ENCODE results near the gene PMM1.
"Not testable (repeated sequence)": the region's sequence is repeated elsewhere in the genome, so short reads cannot be mapped to it uniquely, and the experiment has no call there.

PMM1 gene

DNA sequence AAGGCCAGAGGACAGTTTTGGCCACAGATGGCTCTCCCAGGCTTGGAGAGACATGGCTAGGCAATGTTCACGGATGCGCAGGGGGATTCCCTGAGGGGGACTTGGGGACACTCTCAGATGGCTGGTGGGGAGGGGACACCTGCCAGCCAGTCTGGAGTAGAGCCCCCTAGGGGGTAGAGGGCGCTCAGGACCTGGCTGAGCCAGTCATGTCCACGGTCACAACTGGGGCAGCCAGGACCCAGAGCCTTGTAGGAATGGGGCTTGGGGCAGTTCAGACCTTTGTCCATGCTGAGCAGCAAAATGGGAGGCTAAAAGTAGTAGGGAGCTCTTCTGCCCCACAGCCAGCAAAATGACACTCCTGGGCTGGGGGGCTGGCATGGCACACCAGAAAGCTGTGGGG, 27.2 kb downstream of the PMM1 start:
- no peak for DNase-seq

DNA sequence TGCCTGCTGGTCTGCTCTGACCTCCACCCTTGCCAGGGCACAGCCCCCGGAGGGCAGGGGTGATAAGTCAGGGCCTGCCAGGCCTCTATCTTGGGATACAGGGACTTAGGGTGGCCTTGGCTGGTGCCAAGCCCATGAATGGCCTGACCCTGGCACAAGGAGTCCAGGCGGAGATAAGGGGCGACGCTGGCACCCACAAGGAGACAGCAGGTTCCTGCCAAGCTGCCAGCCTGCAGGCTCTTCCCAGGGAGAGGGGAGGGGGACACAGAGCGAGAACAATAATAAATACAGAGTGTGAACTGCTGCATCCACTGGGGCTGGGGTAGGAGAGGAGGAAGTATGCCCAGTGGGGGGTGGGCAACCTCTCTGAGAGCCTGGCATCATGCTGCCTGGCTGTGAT, 27.9 kb downstream of the PMM1 start:
- DNase-seq, result no peak

DNA sequence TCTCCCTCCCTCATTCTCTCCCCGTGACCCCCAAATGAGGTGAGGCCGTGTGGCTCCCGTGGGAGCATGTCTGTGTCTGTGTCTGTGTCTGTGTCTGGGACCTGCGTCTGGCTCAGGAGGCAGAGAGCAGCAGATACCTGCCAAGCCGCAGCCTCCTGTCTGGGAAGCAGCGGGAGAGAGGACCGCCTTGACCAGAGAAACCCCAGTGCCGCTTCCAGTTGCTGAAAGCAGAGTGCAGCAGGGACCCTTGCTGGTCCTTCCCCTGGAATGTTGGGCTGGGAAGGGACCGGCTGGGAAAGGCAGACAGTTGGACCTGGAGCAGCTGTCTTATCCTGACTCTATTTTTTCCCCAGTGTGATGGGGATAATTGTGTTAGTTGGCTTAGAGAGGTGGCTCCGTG, 28.3 kb downstream of the PMM1 start:
- DNase-seq, result no peak

DNA sequence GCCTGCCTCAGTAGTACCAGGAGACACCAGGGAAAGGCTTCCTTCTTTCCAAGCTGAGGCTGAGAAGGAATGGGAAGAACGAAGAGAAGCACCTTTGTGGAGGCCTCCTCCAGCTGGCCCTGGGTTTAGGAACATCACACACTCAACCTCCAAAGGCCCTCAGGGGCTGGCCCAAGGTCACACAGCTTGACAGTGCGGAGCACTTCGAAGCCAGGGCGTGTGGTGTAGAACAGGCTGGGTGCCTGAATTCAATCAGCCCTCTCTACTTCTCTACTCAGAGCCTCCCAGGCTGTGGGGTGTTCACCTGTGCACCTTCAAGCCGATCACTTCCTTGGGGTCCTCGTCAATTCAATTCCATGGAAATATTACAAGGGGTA, 29.6 kb downstream of the PMM1 start:
- no peak for DNase-seq

DNA sequence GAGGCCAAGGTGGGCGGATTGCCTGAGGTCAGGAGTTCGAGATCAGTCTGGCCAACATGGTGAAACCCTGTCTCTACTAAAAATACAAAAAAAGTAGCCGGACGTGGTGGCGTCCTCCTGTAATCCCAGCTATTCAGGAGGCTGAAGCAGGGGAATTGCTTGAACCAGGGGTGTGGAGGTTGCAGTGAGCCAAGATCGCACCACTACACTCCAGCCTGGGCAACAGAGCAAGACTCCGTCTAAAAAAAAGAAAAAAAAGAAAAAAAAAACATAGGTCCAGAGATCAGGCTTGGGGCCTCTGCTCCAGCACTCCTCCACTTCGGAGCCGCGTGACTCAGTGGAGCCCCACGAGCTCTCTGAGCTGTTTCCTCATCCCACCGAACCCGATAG, 31.4 kb downstream of the PMM1 start:
- DNase-seq, result not testable (repeated sequence)

DNA sequence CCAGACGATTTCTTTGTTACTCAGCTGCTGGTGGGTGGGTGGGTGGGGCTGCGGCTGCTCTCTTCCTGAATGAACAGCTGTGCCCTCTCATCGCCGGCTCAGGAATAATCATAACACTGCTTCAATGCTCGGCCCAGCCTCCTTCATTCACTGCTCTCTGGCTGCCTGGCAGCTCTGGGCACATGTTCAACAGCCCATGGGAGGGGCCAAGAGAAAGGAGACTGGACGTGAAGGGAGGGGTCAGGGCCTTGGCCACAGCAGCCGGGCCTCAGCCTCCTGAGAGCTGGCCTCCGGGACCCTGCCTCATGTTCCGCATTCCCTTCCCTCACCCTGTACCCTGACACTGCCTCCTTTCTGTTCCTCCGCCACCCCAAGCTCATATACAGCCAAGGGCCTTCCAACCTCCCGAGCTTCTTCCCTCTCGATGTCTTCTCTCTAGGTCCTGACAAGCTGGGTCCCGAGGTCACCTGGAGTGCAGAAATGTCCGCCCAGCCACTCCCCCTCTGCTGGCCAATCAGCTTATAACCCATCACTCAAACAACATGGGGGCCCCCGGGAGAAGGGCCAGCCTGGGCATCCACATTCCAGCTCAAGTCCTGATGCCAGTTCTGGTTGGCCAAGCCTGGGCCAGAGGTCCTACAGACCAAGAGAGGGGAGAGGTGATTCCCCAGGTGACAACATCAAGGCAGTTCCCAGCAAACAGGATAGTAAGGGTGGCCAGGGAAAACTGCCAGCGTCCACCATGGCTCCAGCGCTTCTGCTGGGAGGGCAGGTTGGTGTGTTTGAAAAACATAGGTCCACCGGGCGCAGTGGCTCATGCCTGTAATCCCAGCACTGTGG, 32.0 kb downstream of the PMM1 start:
- DNase-seq, result no peak

DNA sequence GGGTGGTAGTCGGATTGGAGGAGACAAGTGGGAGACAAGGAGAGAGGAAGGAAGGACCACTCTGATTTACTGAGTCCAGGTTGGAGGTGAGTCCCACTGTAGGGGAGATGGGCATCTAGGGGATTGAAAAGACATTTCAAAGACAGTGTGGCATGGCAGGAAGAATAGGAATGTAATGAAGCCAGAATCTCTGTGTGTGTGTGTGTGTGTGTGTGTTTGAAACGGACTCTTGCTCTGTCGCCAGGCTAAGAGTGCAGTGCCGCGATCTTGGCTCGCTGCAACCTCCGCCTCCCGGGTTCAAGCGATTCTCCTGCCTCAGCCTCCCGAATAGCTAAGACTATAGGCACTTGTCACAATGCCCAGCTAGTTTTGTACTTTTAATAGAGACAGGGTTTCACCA, 33.1 kb downstream of the PMM1 start:
- no peak for DNase-seq

DNA sequence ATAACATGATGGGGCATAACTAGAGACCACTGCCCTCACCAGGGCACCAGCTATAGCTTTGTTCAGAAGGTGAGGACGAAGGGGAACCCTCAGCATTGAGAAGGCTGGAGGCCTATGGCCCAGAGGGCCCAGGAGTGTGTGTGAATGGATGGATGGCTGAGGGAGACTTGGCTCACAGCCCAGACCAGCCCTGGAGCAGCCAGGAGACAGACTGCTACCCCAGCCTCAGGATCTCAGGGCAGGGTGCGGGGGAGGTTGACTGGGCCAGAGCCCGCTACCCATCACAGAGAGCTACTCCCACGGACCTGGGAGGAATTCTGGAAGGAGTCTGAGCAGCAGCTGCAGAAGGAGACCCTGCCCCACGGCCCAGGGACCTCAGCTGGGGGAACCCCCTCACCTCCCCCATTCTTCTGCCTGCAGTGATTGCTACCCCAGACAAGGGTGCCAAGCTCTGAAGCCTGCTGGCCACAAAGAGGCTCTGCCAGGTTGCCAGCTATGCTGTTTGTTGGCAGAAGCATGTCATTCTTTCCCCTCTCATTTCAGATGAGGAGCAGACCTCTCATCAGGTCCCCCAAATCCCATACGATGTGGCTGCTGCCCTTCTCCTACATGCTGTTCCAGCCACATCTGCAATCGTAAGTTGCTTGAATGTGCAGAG, 34.2 kb downstream of the PMM1 start:
- DNase-seq, result no peak

DNA sequence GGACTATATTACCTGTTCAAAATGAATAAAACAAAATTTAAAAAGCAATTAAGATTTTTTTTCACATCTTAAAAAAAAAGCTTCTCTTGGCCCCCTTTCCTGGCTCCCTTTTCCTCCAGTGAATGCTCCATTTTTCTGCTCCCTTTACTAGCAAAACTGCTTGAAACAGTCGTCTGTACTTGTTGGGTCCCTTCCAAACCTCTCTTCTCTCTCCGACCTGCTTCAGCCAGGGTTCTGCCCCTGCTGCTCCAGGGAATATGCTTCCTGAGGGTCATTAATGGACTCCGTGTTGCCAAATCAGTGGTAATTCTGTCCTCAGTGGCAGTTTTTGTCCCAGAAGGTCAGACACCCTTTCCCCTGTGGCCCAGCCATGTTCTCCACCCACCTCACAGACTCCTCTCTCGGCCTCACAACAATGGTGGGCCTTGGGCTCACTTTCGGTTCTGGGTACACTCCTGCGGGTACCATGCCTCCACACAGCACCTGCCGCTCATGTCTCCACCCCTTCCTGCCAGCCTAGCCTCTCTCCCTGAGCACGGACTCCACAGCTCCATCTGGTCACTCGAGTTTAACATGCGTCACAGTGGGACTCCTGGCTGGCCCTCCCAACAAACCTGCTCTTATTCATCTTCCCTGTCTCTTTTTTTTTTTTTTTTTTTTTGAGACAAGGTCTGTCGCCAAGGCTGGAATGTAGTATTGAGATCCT, 37.6 kb downstream of the PMM1 start:
- DNase-seq, result no peak

DNA sequence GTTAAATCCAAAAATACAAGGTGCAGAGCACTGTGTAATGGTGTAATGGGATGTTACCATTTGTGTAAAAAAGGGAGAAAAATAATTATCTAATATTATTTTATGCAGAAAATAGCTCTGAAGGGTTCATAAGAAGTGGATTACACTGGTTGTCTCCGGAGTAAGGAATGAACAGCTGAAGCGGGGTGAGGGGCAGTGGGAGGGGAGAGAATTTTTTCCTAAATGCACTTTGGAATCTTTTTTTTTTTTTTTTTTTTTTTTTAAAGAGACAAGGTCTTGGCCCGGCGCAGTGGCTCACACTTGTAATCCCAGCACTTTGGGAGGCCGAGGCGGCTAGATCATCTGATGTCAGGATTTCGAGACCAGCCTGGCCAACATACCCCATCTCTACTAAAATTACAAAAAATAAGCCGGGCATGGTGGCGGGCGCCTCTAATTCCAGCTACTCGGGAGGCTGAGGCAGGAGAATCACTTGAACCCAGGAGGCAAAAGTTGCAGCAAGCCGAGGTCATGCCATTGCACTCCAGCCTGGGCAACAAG, 38.6 kb downstream of the PMM1 start:
- no peak for DNase-seq

DNA sequence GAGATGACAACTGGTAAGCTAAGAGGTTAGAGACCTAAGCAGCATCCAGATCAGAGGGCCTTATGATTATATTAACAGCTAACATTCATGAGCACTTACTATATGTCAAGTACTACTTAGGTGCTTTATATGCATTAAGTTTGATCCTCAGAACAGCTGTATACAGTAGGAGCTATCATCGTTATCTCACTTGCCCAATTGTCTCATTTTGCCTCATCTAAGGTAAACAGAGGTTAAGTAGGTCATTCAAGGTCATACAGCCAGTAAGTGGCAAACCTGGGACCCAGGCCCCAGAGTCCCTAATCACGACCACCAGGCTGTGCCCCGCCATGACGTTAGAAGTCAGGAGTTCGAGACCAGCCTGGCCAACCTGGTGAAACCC, 40.8 kb downstream of the PMM1 start:
- no peak for DNase-seq

DNA sequence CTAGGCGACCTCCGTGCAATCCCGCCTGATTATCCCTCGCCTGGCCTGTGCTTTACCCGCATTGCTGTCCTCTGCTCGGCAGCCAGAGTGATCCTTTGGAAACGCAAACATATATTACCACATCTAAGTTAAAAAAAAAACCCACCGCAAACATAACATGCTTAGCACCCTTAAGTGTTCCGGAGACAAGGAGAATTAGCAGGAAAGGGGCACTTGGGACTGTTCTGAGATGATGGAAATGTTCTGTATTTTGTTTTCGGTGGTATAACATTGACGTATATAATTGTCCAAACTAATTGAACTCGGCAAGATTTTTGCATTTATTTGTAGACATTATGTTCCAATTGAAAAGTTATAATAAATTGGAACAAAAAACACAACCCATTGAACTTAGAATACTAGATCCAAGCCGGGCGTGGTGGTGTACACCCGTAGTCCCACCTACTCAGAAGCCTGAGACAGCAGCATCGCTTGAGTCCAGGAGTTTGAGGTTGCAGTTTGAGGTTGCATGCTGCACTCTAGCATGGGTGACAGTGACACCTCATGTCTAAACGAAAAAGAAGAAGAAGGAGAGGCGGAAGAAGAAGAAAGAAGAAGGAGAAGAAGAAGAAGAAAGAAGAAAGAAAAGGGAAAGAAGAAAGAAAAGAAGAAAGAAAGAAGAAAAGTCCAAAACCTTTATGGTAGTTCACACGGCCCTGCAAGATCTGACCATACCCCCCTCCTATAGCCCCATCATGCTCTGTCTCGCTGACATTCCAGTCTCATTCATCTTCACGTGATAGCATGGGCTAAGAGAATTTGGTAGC, 44.8 kb downstream of the PMM1 start:
- DNase-seq, result no peak

DNA sequence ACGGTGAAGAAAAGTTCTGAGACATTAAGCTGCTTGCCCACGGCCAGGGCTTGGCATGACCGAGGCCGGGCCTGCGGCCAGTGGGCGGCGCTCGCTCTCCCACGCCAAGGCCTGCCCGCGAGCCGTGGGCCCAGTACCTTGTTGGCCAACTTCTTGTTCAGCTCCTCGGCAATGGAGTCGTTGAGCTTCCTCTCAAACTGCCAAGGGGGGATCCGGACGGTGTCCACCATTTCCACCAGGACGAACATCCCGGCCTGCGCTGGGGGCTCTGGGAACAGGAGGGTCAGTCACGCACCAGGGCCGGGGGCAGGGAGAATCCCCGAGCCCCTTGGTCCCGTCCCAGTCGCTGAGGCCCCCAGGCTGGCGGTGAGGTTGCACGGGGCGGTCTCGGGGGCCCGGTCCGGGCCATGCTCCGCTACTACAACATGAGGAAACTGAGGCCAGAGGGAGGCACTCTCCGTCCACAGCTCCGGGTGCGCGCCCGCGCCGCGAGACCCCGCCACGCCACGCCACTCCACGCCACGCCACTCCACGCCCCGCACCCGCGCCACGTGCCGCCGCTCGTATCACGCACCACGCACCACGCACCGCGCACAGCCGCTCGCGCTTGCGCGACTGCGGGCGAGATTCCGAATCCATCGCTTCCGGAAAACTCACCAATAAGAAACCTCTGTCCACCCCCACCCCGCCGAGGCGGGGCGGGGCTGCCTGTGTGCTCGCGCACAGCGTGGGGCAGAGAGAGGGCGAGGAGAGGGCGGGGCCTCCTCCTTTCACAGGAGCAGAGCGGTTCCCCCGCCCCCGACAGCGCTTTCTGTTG, 45.6 kb downstream of the PMM1 start, which contains the start of gene POLR3H:
Gene POLR3H, minus strand, starts transcription at position 617 of the 817 bp plus-strand sequence. Its CDS starts 369 bp downstream, at position 248.
- DNase-seq, result peak; percentile 79

DNA sequence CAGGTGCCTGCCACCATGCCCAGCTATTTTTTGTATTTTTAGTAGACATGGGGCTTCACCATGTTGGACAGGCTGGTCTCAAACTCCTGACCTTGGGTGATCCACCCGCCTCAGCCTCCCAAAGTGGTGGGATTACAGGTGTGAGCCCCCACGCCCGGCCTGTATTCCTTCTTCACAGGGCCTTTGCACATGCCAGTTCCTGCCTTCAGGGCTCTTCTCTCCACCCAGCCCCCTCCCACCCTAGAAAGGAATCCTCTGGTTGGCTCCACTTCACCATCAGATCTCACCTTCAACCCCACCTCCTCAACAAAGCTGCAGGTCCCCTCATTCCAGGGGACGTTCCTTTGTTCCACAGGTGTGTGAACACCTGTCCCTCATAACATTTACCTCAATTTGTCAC, 47.4 kb downstream of the PMM1 start:
- no peak for DNase-seq

DNA sequence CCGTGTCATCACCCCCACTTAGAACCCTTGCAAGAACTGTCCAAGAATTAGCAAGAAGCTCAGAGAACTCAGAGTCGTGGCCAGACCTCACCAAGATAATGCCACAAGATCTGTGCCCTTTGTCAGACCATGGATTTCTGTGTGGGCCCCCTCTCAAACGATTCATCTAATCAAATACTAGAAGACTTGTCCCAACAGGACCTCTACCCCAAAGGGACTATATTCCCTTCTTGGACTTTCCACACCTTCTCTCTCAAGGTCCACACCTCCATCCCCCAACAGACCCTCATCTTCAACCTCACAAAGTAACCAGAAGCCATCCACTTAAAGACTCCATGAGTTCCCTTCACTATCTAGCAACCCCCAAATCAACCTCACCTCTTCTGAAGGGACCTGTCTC, 48.2 kb downstream of the PMM1 start:
- no peak for DNase-seq

DNA sequence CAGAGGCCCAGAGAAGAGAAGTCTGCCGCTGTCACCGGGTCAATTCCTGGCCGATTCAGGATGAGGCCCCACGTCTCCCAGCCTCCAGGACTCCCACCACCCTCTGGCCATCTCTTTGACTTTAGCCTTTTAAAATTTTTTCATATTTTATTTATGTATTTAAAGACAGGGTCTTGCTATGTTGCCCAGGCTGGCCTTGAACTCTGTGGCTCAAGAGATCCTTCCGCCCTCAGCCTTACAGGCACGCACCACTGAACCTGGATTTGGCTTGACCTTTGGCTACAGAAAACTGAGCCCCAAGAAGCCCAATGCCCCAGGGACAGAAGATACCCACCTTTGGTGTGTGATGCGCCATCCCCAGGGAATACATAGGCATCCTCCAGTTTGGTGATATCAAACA, 49.3 kb downstream of the PMM1 start:
- no peak for DNase-seq

DNA sequence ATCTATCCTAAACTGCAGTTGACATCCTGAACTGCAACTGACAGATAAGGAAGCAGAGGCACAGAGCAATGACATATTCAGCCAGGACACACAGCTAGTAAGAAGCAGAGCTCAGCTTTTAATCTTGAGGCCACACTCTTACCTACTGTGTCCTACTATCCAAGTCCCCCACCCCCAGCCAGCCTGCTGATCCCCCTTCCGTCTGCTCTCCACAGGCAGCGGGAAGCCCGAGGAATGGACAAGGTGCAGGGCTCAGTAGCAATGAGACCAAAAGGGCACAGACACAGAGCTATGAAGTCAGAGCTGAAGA, 49.7 kb downstream of the PMM1 start:
- no peak for DNase-seq

DNA sequence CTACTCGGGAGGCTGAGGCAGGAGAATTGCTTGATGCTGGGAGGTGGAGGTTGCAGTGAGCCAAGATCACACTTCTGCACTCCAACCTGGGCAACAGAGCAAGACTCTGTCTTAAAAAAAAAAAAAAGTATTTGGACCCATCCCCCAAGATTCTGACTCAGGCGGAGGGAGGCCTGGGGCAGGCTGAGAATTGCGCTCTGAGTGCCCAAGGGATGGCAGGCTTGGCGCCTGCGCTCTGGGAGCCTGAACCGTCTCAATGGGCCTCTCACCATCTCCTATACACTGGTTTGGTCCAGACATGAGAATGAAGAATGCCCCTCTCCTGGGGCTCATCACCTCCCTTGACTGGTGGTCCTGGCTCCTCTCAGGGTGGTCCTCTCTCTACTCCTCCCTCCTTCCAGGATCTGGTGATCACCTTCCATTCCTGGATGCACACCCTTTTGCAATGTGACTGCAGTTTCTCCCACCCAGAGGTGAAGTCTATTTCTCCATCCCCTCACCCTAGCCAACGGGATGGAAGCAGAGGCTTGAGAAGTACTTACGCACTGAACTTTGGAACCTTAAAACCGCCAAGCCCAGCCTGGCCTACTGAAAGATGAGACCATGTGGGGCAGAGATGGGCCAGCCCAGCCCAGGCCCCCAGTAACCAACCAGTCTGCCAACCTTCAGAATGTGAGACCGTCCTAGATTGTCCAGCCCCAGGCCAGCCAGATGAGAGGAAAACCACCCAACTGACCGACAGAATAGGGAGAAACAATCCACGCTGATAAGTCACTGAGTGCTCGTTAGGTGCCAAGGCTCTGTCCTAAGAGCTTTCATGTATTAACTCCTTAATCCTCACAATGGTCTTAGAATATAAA, 50.3 kb downstream of the PMM1 start:
- no peak for DNase-seq

DNA sequence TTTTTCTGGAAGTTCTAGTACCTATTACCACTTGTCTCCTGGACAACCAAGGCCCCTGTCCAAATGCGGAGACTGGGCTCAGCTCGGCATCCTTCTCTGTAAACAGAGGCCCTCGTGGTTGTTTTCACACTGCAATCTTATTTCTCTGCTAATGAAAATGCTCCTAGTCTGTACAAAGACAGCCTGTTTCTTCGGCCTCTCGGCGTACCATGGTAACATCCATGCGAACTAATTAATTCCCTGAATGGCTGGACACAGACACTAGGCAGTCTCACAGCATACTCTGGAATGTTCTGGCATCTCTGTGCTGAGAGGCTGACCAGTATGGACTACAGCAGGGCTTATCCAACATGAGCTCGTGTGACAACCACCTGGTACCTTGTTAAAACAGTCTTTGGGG, 51.1 kb downstream of the PMM1 start:
- DNase-seq, result no peak

DNA sequence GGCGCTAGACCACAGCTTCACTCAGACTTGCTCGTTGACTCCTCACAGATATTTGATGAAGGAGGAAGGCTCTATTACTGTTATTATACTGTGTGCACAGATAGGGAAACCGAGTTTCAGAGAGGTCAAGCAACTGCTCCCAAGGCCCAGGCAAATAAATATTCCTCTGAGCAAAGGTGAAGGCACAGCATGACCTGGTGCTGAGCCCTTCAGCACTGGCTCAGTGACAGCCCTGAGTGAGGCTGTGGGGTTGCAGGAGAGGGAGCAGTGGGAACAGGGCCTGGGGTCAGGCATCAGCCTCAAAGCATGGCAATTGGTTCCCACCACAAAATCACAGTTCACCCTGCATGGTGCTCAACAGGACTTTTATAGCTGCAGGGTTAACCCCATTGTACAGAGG, 52.4 kb downstream of the PMM1 start:
- no peak for DNase-seq

DNA sequence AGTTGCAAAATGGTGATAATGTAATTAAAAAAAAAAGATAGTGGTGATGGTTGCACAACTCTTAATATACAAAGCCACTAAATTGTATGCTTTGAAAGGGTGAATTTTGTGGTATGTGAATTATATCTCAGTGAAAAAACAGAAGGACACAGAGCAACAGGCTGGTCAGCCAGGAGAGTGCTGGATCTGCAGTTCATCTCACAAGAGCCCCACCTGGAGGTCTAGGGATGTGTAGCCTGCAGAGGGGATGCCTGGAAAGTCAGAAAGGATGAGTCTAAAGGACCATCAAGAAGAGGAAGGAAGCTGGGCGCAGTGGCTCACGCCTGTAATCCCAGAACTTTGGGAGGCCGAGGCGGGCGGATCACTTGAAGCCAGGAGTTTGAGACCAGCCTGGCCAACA, 54.4 kb downstream of the PMM1 start:
- DNase-seq, result no peak

Measured in DMS79 (cell line).